GM18499 (cell line): ENCODE data around the gene RRBP1.
A peak's percentile ranks its signal among the peaks of the same experiment; 100 is the strongest.

Experiments used
- ATAC-seq: cut with Tn5 transposase; IDR thresholded peaks from one replicate; pipeline ENCODE4 v1.9.1; 2021; ENCODE audit warnings: moderate number of reproducible peaks; ENCODE audit not compliant: insufficient read depth, unreplicated experiment

RRBP1 gene

GRCh38 chr20:17682103-17682888 is at the start of gene RRBP1:
Gene RRBP1, minus strand, starts transcription at chr20:17682242. Its CDS starts 21,735 bp downstream, at chr20:17660507.
- peak; percentile 59 for ATAC-seq

GRCh38 chr20:17731233-17731632 is 49.2 kb upstream of the RRBP1 start:
- ATAC-seq: no peak

- ATAC-seq: no peak
These were observed 48.0 kb upstream of the RRBP1 start for GRCh38 chr20:17730071-17730470.

- ATAC-seq: no peak
These were observed 46.0 kb upstream of the RRBP1 start for GRCh38 chr20:17728074-17728473.

GRCh38 chr20:17727351-17727750 is 45.3 kb upstream of the RRBP1 start:
- no peak for ATAC-seq

- no peak for ATAC-seq
These were observed 44.9 kb upstream of the RRBP1 start for GRCh38 chr20:17726902-17727301.

GRCh38 chr20:17725094-17725835 is 43.2 kb upstream of the RRBP1 start:
- no peak for ATAC-seq

- ATAC-seq: no peak
These were observed 41.3 kb upstream of the RRBP1 start for GRCh38 chr20:17723301-17723691.

GRCh38 chr20:17722493-17723300 is 40.7 kb upstream of the RRBP1 start:
- ATAC-seq: no peak

- ATAC-seq: no peak
These were observed 39.9 kb upstream of the RRBP1 start for GRCh38 chr20:17721802-17722486.

- no peak for ATAC-seq
These were observed 38.7 kb upstream of the RRBP1 start for GRCh38 chr20:17720755-17721154.

GRCh38 chr20:17716331-17716730 is 34.3 kb upstream of the RRBP1 start:
- no peak for ATAC-seq

GRCh38 chr20:17715075-17715474 is 33.0 kb upstream of the RRBP1 start:
- ATAC-seq: no peak

GRCh38 chr20:17714597-17714996 is 32.6 kb upstream of the RRBP1 start:
- no peak for ATAC-seq

- no peak for ATAC-seq
These were observed 30.7 kb upstream of the RRBP1 start for GRCh38 chr20:17712708-17713107.

- ATAC-seq: no peak
These were observed 30.2 kb upstream of the RRBP1 start for GRCh38 chr20:17712201-17712600.

- no peak for ATAC-seq
These were observed 29.2 kb upstream of the RRBP1 start for GRCh38 chr20:17711267-17711627.

GRCh38 chr20:17710379-17711266 is 28.6 kb upstream of the RRBP1 start:
- no peak for ATAC-seq
